GM19455 (cell line): Measurements from ENCODE around the gene SFN.
A peak's percentile ranks its signal among the peaks of the same experiment; 100 is the strongest.
"Not testable (repeated sequence)": the region's sequence is repeated elsewhere in the genome, so short reads cannot be mapped to it uniquely, and the experiment has no call there.

Experiments
- ATAC-seq: cut with Tn5 transposase; IDR thresholded peaks from one replicate; pipeline ENCODE4 v1.9.1; 2021; ENCODE audit not compliant: unreplicated experiment

The SFN gene

DNA sequence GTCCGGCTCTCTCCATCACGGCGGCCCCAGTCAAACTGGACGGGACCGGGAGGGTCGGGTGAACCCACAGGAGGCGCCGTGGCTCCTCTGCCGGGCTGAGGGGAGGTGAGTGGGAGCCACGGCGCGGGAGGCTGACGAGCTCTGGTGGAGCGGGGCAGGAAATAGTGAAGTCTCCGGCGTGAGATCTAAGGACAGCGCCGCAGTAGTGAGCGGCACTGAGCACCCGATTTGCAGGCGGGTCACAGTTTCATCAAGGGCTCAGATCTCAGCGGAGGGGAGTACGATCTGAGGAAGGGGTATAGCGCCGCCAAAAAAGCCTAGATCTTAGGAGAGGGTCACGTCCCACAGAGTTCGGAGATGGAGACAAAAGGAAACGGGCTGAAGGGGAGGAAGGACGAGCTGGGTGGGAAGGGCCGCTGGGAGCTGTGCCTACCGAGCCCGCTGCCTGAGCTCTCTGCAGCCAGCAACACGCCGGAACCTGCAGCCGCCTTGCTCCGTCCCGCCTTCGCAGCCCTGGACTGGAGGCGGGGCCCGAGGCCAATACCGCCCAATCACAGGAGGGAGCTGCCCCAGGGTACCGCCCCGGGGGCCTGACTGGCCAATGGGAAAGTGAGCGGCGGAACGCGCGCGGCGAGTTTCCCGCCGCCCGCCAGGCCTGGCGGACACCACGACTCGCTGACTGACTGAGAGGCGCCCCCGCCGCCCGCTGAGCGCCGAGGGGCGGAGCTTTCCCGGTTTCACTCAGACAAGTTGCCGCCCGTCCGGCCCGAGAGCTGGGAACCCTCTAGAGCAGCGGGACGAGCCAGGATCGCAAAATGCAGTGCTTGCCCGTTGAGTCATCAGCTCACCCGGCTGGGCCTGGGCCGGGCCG is 1.9 kb downstream of the SFN start:
- ATAC-seq, result peak; percentile 89

DNA sequence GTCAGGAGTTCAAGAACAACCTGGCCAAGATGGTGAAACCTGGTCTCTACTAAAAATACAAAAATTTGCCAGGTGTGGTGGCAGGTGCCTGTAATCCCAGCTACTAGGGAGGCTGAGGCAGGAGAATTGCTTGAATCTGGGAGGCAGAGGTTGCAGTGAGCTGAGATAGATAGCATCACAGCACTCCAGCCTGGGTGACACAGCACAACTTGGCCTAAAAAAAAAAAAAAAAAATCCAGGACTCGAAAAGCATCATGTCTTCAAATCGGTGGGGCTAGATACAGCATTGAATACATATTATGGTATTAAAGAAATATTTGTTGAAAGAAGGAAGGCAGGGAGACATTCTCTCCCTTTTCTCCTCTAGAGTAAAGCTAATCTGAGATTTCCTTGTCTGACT is 10.1 kb downstream of the SFN start:
- not testable (repeated sequence) for ATAC-seq

DNA sequence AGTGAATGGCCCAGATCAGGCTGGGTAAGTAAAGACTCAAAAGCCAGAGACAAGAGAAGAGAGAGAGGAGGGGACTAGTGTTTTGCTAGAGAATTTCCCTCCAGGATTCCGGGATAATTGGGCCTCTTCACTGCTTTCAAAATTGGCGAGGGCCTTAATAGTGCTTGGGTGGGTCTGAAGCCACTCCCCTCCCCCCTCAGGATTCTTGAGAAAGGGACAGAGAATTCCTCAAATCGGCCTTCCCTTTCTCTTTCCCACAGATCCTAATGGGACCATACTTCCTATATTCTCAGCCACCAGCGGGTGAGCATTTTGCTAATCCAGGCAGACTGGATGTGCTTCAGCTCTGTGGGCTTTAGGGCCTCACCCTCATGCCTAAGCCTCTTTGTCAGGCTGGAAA is 11.9 kb downstream of the SFN start:
- no peak for ATAC-seq

DNA sequence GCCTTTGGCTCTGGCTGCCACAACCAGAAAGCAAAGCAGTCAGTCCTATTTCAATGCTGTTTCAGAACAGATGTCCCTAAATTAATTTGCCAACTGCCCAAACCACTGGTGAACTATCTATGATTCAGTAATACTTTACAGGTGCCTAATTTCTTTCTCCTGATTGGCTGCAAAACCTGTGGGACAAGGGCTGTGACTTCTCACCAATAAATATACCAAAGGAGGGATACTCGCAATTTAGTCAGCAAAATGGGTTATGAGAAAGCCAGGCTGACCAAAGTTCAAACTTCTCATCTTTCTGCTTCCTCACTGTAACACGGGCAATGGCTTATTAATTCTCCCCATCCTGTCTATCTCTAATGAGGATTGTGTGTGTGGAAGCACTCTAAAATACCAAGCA is 14.4 kb downstream of the SFN start:
- ATAC-seq, result no peak

DNA sequence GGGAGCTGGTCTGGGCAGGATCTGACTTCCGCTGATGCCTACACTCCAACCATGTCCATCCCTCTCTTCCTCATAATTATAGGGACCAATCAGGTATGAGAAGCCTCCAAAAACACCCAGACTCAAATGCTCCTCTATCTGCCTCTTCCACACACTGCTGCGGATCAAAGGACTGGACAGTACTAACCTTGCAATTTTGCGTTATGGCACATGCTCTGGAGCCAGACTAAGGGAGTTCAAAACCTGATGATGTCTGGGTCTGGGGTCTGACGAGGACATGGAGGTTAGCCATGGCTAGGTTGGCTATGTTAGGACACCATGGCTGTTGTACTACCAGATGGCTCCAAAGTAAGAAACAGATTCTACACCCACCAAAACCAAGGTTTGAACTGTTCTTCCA is 16.8 kb downstream of the SFN start:
- ATAC-seq, result no peak

- ATAC-seq, result not testable (repeated sequence)
Observed at GRCh38 chr1:26881611-26882010, 18.7 kb downstream of the SFN start.

DNA sequence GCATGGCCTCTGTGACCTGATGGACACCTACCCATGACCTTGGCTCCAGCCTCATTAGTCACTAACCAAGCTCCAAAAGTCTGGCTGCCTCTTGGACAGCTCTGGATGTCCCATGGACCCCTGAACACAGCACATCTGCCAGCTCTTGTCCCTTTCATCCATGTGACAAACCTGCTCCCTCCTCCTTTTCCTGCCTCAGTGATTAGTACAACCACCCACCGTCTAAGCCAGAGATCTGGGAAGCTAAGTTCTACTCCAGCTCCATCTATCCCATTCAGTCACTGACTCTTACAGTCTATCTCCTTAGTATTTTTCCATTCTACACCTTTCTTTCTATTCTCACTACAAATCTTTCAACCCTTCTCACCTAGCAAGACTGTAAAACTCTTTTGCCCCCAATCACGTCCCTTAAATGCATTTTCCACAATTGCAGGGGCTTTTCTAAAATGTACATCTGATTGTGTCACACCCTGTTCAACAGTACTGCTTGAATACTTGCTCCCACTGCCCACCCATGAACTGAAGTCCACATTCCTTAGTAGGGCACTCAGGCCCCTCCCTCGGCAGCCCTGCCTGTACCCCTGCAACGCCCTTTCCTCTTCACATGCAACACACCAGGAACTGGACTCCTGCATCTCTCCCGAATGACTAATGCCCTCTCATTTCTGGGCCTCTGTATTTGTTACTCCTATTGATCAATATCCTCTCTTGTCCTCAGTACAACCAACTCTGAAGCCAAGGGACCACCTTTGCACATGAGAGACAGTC is 19.9 kb downstream of the SFN start:
- ATAC-seq, result no peak

DNA sequence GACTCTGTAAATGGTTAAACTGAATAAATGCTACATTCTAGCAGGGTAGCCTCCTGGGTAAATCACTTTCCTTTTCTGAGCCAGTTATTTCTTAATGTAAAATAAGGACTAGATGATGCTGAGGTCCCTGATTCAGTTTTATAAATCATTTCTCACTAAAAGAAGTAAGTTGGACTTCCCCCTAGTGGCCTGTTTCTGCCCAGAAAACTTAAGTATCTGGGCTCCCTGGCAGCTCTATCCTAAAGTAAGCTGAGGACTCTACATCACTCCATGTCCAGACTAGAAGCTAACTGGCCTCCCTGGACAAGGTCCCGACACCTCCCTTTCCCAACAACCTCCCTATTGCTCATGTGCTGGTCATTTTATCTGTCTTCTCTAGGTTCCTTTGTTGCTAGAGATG is 24.2 kb downstream of the SFN start:
- ATAC-seq, result no peak

DNA sequence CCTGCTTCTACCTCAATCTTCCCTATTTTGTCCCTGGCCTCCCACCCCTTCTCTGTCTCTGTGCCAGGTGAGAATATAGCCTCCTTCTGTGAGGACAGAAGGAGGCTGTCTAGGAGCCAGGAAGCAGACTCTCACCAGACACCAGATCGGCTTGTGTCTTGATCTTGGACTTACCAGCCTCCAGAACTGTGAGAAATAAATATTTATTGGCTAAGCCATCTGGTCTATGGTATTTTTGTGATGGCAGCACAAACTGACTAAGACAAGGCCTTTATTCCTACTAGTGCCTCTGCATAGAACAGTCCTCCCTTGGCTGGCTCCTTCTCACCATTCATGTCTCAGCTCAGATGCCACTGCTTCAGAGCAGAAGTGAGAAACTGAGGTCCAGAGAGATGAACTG is 25.3 kb downstream of the SFN start:
- ATAC-seq, result no peak

GRCh38 chr1:26889551-26890466 is 26.9 kb downstream of the SFN start, which contains the start of gene GPN2:
TSS of gene GPN2 (minus strand) at chr1:26890283. CDS start at chr1:26890096, 187 bp downstream.
- ATAC-seq, result peak; percentile 83

DNA sequence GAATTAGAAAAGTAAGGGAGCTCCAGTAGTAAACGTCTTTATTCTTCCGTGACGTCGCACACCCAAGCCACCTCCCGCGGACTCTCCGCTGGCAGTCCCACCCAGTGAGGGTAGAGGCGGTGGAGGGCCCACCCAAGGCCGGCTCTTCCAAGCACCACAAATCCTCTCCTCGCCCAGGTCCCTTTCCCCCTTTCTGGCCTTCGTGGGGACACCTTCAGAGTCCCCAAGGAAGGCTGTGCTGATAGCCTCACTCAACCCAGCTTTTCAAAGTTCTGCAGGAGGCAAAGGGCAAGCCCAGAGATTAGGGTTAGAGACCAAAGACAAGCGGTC is 27.5 kb downstream of the SFN start:
- peak; percentile 27 for ATAC-seq

GRCh38 chr1:26894263-26894662 is 31.3 kb downstream of the SFN start:
- no peak for ATAC-seq

DNA sequence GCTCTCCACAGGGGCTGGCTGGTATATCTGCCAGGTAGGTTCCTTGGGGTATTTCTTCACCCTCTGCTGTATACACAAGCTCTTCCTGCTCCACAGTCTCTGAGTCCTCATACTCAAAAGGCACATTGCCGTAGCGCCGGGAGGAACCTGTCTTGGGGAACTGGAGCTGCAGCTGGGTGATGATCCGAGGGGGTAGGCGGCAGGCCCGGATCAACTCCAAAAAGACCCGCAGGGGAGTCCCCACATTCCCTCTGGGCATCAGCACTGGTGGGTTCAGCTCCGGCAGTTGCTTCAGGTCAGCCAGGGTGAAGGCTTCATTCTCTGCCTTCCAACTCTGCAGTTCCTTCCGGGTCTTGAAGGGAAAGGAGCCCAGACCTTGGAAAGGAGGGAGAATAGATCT is 34.4 kb downstream of the SFN start:
- no peak for ATAC-seq

- peak; percentile 80 for ATAC-seq
Observed at GRCh38 chr1:26900001-26900814, 37.3 kb downstream of the SFN start, which contains the start of gene GPATCH3. TSS of gene GPATCH3 (minus strand) at chr1:26900467. CDS start at chr1:26900442, 25 bp downstream.

DNA sequence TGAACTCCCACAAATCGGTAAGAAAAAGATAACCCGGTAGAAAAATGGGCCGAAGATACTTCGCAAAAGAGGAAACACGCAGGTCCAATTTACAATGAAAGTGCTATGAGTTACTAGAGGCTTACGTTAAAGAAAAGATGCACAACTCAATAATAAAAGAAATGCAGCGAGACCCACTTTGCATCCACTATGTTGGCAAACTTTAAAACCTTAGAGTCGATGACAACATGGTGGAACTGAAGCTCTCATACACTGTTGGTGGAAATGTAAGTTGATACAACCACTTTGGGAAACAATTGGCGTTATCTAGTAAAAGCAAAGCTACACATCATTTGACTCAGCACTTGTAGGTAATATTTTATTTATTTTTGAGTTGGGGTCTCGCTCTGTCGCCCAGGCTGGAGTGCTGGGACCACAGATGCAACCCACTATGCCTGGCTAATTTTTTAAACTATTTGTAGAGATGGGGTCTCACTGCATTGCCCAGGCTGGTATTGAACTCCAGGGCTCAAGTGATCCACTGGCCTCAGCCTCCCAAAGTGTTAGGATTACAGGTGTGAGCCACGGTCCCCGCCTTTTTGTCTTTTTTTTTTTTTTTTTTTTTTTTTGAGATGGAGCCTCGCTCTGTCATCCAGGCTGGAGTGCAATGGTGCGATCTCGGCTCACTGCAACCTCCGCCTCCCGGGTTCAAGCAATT is 38.0 kb downstream of the SFN start:
- no peak for ATAC-seq

- ATAC-seq, result no peak
Observed at GRCh38 chr1:26907071-26907917, 44.3 kb downstream of the SFN start.

DNA sequence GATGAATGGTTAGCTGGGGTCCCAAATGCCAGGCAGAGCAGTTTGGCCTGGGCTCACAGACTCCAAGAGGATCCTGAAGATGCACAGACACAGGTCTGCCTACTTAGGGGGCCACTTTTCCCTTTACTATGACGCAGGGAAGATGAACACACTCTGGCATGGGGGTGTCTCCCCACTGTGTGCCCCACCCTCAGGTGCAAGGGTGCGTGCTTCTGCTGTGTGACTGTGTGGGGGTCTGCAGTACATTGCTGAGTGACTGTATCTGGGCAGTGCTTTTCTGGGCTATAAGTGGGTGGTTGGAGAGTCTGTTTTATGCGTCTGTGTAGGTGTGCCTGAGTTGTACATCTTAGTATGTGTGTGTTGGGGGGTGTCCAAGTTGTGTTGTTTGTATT is 47.0 kb downstream of the SFN start:
- no peak for ATAC-seq

GRCh38 chr1:26910343-26911160 is 47.6 kb downstream of the SFN start:
- no peak for ATAC-seq
